ENCODE measurements around the gene MRPL46. TPM values are rescaled to one million over a fixed set of nuclear protein-coding genes. Genes with fewer than 3 reads are reported as not detected.

Gene MRPL46
- total RNA-seq, 2 donors from 2014 or later: 24.5 TPM

DNA sequence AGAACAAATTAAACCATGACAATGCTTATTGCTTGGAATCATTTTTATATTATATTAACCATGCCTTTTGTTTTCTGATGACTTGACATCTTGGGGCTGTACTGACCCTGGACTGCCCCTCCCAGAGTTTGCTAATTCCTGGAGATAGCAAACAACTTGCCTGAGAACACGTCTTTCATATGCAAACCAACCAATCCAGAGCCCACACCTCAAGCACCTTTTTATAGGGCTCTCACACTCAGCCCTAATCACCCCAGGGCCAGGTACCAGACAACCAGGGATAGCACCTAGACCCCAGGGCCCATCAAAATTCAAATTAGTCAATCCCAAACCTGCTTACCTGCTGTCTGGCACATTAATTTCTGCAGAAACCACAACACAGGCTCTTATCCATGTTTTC, 37.3 kb upstream of the MRPL46 start:
- DNase-seq: no peak
- Histone ChIP-seq H3K4me3 (ENCODE audit: low read length) (no peak overlapping the region), H3K27ac (ENCODE audit: low read depth, low read length) (no peak overlapping the region), H3K9me3 (ENCODE audit: control insufficient read depth, low read length) (peaks cover 11% of the 10 kb centered on the region), H3K36me3 (ENCODE audit: control insufficient read depth, insufficient read depth, low read length) (no peaks in the 10 kb centered on the region), H3K27me3 (ENCODE audit: control insufficient read depth, insufficient read depth, low read length, poor library complexity, severe bottlenecking) (peaks cover 26% of the 10 kb centered on the region), H3K4me1 (ENCODE audit: control insufficient read depth, insufficient read depth, low read length) (peaks cover 6% of the 10 kb centered on the region), H3K9ac (ENCODE audit: extremely low read depth, low read length, poor library complexity, severe bottlenecking) (no peak overlapping the region)
- H3K27me3 Mint-ChIP-seq (ENCODE audit: insufficient read depth): peaks cover 23% of the 10 kb centered on the region
- peaks cover 25% of the 10 kb centered on the region for H3K4me1 Mint-ChIP-seq
- H3K9me3 Mint-ChIP-seq: peaks cover 5% of the 10 kb centered on the region
- no peak overlapping the region for H3K4me3 Mint-ChIP-seq
- TF ChIP-seq, protein P1, sequence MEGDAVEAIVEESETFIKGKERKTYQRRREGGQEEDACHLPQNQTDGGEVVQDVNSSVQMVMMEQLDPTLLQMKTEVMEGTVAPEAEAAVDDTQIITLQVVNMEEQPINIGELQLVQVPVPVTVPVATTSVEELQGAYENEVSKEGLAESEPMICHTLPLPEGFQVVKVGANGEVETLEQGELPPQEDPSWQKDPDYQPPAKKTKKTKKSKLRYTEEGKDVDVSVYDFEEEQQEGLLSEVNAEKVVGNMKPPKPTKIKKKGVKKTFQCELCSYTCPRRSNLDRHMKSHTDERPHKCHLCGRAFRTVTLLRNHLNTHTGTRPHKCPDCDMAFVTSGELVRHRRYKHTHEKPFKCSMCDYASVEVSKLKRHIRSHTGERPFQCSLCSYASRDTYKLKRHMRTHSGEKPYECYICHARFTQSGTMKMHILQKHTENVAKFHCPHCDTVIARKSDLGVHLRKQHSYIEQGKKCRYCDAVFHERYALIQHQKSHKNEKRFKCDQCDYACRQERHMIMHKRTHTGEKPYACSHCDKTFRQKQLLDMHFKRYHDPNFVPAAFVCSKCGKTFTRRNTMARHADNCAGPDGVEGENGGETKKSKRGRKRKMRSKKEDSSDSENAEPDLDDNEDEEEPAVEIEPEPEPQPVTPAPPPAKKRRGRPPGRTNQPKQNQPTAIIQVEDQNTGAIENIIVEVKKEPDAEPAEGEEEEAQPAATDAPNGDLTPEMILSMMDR (conservative IDR thresholded peaks at IDR 0.05): no peak
- H3K36me3 Mint-ChIP-seq (ENCODE audit: low read depth): peaks cover 12% of the 10 kb centered on the region
- H3K27ac Mint-ChIP-seq: no peak overlapping the region
- WGBS, 2 experiments (ENCODE audit: insufficient coverage in 1 of 2, insufficient read length in 1 of 2): 67 to 100% methylated on average over 1 of the region's 1 CpG

DNA sequence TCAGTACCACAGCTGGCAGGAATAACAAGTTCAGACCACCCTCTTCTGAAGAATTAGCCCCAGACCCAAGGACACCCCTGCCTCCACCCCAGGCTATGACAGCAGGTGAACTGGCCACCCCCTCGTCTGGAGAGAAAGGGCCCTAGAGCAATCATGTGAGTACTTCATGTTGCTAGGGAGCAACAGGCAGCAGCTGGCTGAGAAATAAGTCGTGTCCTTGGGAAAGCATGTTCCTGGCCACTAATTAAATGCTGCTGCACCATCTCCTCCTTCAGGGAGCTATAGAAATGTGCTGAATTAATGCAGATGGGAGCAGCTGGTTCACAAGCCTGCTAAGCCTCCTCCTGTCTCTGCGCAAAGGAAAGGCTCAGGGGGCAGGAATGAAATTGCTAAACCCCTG, 31.8 kb upstream of the MRPL46 start:
- H3K9me3 Mint-ChIP-seq: no peaks in the 10 kb centered on the region
- peaks cover 2% of the 10 kb centered on the region for H3K27me3 Mint-ChIP-seq (ENCODE audit: insufficient read depth)
- Histone ChIP-seq H3K9ac (ENCODE audit: extremely low read depth, low read length, poor library complexity, severe bottlenecking) (no peak overlapping the region), H3K27ac (ENCODE audit: low read depth, low read length) (peak overlapping the region; percentile 14), H3K9me3 (ENCODE audit: control insufficient read depth, low read length) (no peaks in the 10 kb centered on the region), H3K36me3 (ENCODE audit: control insufficient read depth, insufficient read depth, low read length) (no peaks in the 10 kb centered on the region), H3K27me3 (ENCODE audit: control insufficient read depth, insufficient read depth, low read length, poor library complexity, severe bottlenecking) (no peaks in the 10 kb centered on the region), H3K4me3 (ENCODE audit: low read length) (no peak overlapping the region), H3K4me1 (ENCODE audit: control insufficient read depth, insufficient read depth, low read length) (peaks cover 9% of the 10 kb centered on the region)
- no peak overlapping the region for H3K4me3 Mint-ChIP-seq
- no peak overlapping the region for H3K27ac Mint-ChIP-seq
- TF ChIP-seq, protein P1 (conservative IDR thresholded peaks at IDR 0.05): no peak
- H3K36me3 Mint-ChIP-seq (ENCODE audit: low read depth): peaks cover 1% of the 10 kb centered on the region
- 73 to 91% methylated on average over 3 of the region's 3 CpGs for WGBS, 2 experiments (ENCODE audit: insufficient coverage in 1 of 2, insufficient read length in 1 of 2)
- DNase-seq: no peak
- peaks cover 28% of the 10 kb centered on the region for H3K4me1 Mint-ChIP-seq

DNA sequence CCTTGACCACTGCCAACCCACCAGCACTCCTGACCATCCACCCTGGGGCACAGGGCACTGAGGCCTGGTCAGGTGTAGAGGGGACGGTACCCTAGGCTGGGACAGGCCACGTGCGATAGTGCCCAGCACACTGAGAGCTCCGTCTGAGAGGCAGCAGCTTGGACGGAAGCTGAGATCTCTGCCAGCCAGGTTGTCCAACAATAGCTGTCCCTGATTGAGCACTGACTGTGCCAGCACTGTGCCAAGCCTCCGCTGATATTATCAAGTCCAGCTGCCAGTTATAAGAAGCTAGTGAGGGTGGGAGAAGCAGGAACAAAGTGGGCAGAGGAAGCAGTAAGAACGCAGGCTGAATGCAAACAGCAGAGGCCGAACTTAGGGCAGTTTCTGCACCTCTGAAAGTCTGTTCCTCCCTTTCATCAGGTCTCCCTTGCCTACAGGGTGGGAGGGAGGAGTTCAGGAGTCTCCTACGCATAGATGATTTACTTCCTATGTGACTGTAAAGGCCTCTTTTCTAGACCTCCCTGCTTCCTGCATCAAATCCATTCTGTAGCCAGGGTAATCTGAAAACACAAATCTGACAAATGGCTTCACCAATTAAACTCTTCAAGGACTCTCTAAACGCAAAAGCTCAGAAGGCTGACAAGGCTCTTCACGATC, 30.0 kb upstream of the MRPL46 start:
- TF ChIP-seq, protein P1 (conservative IDR thresholded peaks at IDR 0.05): no peak
- H3K36me3 ChIP-seq (ENCODE audit: control insufficient read depth, insufficient read depth, low read length): no peaks in the 10 kb centered on the region
- H3K27ac ChIP-seq (ENCODE audit: low read depth, low read length): no peak overlapping the region
- no peaks in the 10 kb centered on the region for H3K36me3 Mint-ChIP-seq (ENCODE audit: low read depth)
- H3K4me1 ChIP-seq (ENCODE audit: control insufficient read depth, insufficient read depth, low read length): peaks cover 4% of the 10 kb centered on the region
- no peaks in the 10 kb centered on the region for H3K9me3 ChIP-seq (ENCODE audit: control insufficient read depth, low read length)
- H3K27ac Mint-ChIP-seq: no peak overlapping the region
- peaks cover 23% of the 10 kb centered on the region for H3K4me1 Mint-ChIP-seq
- no peak overlapping the region for H3K4me3 ChIP-seq (ENCODE audit: low read length)
- 83 to 88% methylated on average over 7 to 11 of the region's 11 CpGs for WGBS, 2 experiments (ENCODE audit: insufficient coverage in 1 of 2, insufficient read length in 1 of 2)
- no peak for DNase-seq
- no peaks in the 10 kb centered on the region for H3K9me3 Mint-ChIP-seq
- no peak overlapping the region for H3K4me3 Mint-ChIP-seq
- no peaks in the 10 kb centered on the region for H3K27me3 ChIP-seq (ENCODE audit: control insufficient read depth, insufficient read depth, low read length, poor library complexity, severe bottlenecking)
- H3K27me3 Mint-ChIP-seq (ENCODE audit: insufficient read depth): peaks cover 2% of the 10 kb centered on the region
- no peak overlapping the region for H3K9ac ChIP-seq (ENCODE audit: extremely low read depth, low read length, poor library complexity, severe bottlenecking)

Data from endodermal cell (in vitro differentiated cells).